ENCODE results near the gene GSN.

DNA sequence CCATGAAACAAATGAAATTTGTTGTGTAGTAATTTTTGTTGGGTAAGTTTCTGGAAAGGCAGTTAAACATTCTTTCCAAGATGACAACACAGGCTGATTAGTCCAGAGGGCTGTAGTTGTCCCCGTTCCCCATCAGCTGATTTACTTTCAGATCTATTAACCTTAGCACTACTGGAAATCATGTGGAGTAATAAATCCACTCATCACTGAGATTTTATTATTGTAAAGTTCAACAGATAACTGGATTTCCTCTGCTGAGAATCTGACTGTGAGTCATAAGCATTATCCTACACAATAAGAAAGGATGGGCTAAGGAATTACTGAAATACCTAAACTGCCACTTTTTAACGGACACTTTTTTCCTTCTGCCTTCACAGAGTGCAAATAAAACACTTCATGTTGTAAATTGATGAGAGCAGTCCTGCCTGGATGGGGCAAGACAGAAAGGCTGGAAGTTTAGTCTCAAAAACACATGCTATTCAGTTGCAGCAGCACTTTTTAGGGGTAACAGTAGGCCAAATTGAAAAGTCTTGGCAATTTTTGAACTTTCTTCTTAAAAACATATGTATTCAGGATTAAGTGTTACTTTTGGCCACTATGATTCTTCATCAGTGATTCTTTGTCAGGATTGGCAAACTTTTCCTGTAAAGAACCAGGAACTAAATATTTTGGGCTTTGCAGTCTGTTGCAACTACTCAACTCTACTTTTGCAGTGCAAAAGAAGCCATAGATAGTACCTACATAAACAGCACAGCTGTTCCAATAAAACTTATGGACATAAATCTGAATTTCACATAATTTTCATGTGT lies 95.1 kb downstream of the GSN start:
- TF ChIP-seq, protein P1, sequence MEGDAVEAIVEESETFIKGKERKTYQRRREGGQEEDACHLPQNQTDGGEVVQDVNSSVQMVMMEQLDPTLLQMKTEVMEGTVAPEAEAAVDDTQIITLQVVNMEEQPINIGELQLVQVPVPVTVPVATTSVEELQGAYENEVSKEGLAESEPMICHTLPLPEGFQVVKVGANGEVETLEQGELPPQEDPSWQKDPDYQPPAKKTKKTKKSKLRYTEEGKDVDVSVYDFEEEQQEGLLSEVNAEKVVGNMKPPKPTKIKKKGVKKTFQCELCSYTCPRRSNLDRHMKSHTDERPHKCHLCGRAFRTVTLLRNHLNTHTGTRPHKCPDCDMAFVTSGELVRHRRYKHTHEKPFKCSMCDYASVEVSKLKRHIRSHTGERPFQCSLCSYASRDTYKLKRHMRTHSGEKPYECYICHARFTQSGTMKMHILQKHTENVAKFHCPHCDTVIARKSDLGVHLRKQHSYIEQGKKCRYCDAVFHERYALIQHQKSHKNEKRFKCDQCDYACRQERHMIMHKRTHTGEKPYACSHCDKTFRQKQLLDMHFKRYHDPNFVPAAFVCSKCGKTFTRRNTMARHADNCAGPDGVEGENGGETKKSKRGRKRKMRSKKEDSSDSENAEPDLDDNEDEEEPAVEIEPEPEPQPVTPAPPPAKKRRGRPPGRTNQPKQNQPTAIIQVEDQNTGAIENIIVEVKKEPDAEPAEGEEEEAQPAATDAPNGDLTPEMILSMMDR (IDR thresholded peaks at IDR 0.05; ENCODE audit: low read depth, low read length, missing input control) = no peak
- TF ChIP-seq, protein P2, sequence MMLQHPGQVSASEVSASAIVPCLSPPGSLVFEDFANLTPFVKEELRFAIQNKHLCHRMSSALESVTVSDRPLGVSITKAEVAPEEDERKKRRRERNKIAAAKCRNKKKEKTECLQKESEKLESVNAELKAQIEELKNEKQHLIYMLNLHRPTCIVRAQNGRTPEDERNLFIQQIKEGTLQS (IDR thresholded peaks at IDR 0.05) = no peak
- TF ChIP-seq TAF1 (conservative IDR thresholded peaks at IDR 0.05) (no peak), RAD21 (IDR thresholded peaks at IDR 0.05) (peak; percentile 16 to 22), FOXA1 (IDR thresholded peaks at IDR 0.05) (peak; percentile 35), FOXA2 (IDR thresholded peaks at IDR 0.05) (no peak), YY1 (IDR thresholded peaks at IDR 0.05) (peak; percentile 57), SP1 (IDR thresholded peaks at IDR 0.05) (peak; percentile 61)
- TF ChIP-seq, protein P3, sequence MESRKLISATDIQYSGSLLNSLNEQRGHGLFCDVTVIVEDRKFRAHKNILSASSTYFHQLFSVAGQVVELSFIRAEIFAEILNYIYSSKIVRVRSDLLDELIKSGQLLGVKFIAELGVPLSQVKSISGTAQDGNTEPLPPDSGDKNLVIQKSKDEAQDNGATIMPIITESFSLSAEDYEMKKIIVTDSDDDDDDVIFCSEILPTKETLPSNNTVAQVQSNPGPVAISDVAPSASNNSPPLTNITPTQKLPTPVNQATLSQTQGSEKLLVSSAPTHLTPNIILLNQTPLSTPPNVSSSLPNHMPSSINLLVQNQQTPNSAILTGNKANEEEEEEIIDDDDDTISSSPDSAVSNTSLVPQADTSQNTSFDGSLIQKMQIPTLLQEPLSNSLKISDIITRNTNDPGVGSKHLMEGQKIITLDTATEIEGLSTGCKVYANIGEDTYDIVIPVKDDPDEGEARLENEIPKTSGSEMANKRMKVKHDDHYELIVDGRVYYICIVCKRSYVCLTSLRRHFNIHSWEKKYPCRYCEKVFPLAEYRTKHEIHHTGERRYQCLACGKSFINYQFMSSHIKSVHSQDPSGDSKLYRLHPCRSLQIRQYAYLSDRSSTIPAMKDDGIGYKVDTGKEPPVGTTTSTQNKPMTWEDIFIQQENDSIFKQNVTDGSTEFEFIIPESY (IDR thresholded peaks at IDR 0.05) = peak; percentile 60
- TF ChIP-seq, protein P4, sequence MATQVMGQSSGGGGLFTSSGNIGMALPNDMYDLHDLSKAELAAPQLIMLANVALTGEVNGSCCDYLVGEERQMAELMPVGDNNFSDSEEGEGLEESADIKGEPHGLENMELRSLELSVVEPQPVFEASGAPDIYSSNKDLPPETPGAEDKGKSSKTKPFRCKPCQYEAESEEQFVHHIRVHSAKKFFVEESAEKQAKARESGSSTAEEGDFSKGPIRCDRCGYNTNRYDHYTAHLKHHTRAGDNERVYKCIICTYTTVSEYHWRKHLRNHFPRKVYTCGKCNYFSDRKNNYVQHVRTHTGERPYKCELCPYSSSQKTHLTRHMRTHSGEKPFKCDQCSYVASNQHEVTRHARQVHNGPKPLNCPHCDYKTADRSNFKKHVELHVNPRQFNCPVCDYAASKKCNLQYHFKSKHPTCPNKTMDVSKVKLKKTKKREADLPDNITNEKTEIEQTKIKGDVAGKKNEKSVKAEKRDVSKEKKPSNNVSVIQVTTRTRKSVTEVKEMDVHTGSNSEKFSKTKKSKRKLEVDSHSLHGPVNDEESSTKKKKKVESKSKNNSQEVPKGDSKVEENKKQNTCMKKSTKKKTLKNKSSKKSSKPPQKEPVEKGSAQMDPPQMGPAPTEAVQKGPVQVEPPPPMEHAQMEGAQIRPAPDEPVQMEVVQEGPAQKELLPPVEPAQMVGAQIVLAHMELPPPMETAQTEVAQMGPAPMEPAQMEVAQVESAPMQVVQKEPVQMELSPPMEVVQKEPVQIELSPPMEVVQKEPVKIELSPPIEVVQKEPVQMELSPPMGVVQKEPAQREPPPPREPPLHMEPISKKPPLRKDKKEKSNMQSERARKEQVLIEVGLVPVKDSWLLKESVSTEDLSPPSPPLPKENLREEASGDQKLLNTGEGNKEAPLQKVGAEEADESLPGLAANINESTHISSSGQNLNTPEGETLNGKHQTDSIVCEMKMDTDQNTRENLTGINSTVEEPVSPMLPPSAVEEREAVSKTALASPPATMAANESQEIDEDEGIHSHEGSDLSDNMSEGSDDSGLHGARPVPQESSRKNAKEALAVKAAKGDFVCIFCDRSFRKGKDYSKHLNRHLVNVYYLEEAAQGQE (IDR thresholded peaks at IDR 0.05) = peak; percentile 65
- TF ChIP-seq, protein P5, sequence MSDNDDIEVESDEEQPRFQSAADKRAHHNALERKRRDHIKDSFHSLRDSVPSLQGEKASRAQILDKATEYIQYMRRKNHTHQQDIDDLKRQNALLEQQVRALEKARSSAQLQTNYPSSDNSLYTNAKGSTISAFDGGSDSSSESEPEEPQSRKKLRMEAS (IDR thresholded peaks at IDR 0.05) = peak; percentile 41
